Measurements from ENCODE around the gene TESK2. TPM values are rescaled to one million over a fixed set of nuclear protein-coding genes. Genes with fewer than 3 reads are reported as not detected.

Gene TESK2
- total RNA-seq, 2 experiments from 2014 or later = 4.9 to 6.6 TPM

- CTCF ChIA-PET (ENCODE audit: unreplicated experiment) = no interaction called here
- no peaks in the 10 kb centered on the region for H3K9me2 ChIP-seq (ENCODE audit: insufficient read depth, low read length)
- H2AFZ ChIP-seq (ENCODE audit: low read length) = no peak overlapping the region
- peaks cover 34% of the 10 kb centered on the region for H3K79me2 ChIP-seq (ENCODE audit: insufficient read depth, low read depth, low read length)
- peaks cover 39% of the 10 kb centered on the region for H3K4me1 ChIP-seq (ENCODE audit: insufficient read depth, low read length, poor library complexity, severe bottlenecking)
- no TSS peak for BruUV-seq (replicated peaks)
- no peak for DNase-seq (ENCODE audit: low spot score)
- H3K4me2 ChIP-seq (ENCODE audit: low read length) = 0 out of 2 replicates have a peak overlapping the region, but pooled peaks have one; percentile 73
- H3K9me3 ChIP-seq (ENCODE audit: low read length) = no peaks in the 10 kb centered on the region; the same call in 1 of the 2 replicates
- TF ChIP-seq, protein P1, sequence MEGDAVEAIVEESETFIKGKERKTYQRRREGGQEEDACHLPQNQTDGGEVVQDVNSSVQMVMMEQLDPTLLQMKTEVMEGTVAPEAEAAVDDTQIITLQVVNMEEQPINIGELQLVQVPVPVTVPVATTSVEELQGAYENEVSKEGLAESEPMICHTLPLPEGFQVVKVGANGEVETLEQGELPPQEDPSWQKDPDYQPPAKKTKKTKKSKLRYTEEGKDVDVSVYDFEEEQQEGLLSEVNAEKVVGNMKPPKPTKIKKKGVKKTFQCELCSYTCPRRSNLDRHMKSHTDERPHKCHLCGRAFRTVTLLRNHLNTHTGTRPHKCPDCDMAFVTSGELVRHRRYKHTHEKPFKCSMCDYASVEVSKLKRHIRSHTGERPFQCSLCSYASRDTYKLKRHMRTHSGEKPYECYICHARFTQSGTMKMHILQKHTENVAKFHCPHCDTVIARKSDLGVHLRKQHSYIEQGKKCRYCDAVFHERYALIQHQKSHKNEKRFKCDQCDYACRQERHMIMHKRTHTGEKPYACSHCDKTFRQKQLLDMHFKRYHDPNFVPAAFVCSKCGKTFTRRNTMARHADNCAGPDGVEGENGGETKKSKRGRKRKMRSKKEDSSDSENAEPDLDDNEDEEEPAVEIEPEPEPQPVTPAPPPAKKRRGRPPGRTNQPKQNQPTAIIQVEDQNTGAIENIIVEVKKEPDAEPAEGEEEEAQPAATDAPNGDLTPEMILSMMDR (conservative IDR thresholded peaks at IDR 0.05; ENCODE audit: low read length) = no peak
- no peak for TF ChIP-seq EZH2phosphoT487 (IDR thresholded peaks at IDR 0.05; ENCODE audit: borderline replicate concordance, low read depth, low read length)
- H3K27ac ChIP-seq (ENCODE audit: low read depth, low read length, poor library complexity, severe bottlenecking) = no peak overlapping the region
- intact Hi-C loops (cut with micrococcal nuclease; ENCODE audit: unreplicated experiment) = no loop called here
- H3K36me3 ChIP-seq (ENCODE audit: insufficient read depth, low read length) = peaks cover 42% of the 10 kb centered on the region
- H3K4me3 ChIP-seq (ENCODE audit: low read depth, low read length, poor library complexity, severe bottlenecking) = no peak overlapping the region
- POLR2A ChIA-PET = interaction anchor here (0.5 to 1.0 kb wide), 4 partner anchors 12 to 180 kb away, joined by 3 to 8 read pairs (median 5); no protein-coding TSS in a partner anchor
- no peaks in the 10 kb centered on the region for H4K20me1 ChIP-seq (ENCODE audit: insufficient read depth, low read length)
These were observed 153.2 kb downstream of the TESK2 start for GRCh38 chr1:45337630-45338325.

DNA sequence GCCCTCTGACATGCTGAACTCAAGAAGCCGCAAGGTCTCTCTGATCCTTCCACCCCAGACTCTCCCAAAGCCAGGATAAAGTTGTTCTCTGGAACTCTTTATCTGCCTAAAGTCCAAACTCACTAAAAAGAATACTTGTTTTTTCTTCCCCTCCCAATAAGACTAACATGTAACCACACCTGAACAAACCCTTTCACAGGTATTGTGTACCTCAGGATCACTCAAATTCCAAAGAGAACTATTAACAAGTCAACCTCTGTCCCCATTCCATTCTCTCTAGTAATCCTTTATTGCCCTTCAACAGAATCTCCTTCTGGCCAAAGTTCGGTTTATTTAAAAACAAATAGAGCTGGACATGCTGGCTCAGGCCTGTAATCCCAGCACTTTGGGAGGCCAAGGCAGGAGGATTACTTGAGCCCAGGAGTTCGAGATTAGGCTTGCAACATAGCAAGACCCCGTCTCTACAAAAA lies 155.1 kb downstream of the TESK2 start:
- POLR2A ChIA-PET = interaction anchor here (0.8 to 1.4 kb wide), 2 partner anchors 8 to 10 kb away, joined by 3 to 4 read pairs; partner anchors contain the start of gene HPDL
- no peaks in the 10 kb centered on the region; the same call in 1 of the 2 replicates for H3K9me3 ChIP-seq (ENCODE audit: low read length)
- no peak overlapping the region for H3K4me3 ChIP-seq (ENCODE audit: low read depth, low read length, poor library complexity, severe bottlenecking)
- peaks cover 19% of the 10 kb centered on the region for H3K79me2 ChIP-seq (ENCODE audit: insufficient read depth, low read depth, low read length)
- H3K9me2 ChIP-seq (ENCODE audit: insufficient read depth, low read length) = no peaks in the 10 kb centered on the region
- CTCF ChIA-PET (ENCODE audit: unreplicated experiment) = no interaction called here
- no peak overlapping the region for H3K4me2 ChIP-seq (ENCODE audit: low read length)
- no peak overlapping the region for H3K27ac ChIP-seq (ENCODE audit: low read depth, low read length, poor library complexity, severe bottlenecking)
- H4K20me1 ChIP-seq (ENCODE audit: insufficient read depth, low read length) = no peaks in the 10 kb centered on the region
- TF ChIP-seq, protein P1 (conservative IDR thresholded peaks at IDR 0.05; ENCODE audit: low read length) = no peak
- TF ChIP-seq EZH2phosphoT487 (IDR thresholded peaks at IDR 0.05; ENCODE audit: borderline replicate concordance, low read depth, low read length) = no peak
- H3K36me3 ChIP-seq (ENCODE audit: insufficient read depth, low read length) = peaks cover 30% of the 10 kb centered on the region
- intact Hi-C loops (cut with micrococcal nuclease; ENCODE audit: unreplicated experiment) = no loop called here
- DNase-seq (ENCODE audit: low spot score) = no peak
- H3K4me1 ChIP-seq (ENCODE audit: insufficient read depth, low read length, poor library complexity, severe bottlenecking) = peaks cover 25% of the 10 kb centered on the region
- BruUV-seq (replicated peaks) = no TSS peak
- H2AFZ ChIP-seq (ENCODE audit: low read length) = no peak overlapping the region

Data from OCI-LY7 (cell line).